Neutrophil (primary cell): Measurements from ENCODE around the gene RRP1B.

Experiments
- H3K27ac ChIP-seq: fragments of 200-600 bp; sonication (generic); 2 replicates; pipeline ENCODE4 v1.5.1; 2016; ENCODE audit warnings: mild to moderate bottlenecking, moderate library complexity
- H3K27me3 ChIP-seq: fragments of 200-600 bp; sonication (generic); 2 replicates; pipeline ENCODE4 v1.6.0; 2016; ENCODE audit warnings: mild to moderate bottlenecking
- H3K36me3 ChIP-seq: fragments of 200-600 bp; sonication (generic); 2 replicates; pipeline ENCODE4 v1.5.1; 2017
- H3K4me1 ChIP-seq, 2 experiments: fragments of 200-600 bp in 1 of 2; sonication (generic) in 1 of 2; 1 replicate in 1 of 2; 2 replicates in 1 of 2; pipeline versions ENCODE4 v1.5.1 to v1.6.1; 2013 to 2016; ENCODE audit warnings: low read depth in 1 of 2, low read length in 1 of 2, mild to moderate bottlenecking in 1 of 2, moderate library complexity in 1 of 2; ENCODE audit not compliant: control insufficient read depth in 1 of 2, insufficient read depth in 1 of 2
- H3K4me3 ChIP-seq, 2 experiments: fragments of 200-600 bp in 1 of 2; sonication (generic) in 1 of 2; 1 replicate in 1 of 2; 2 replicates in 1 of 2; pipeline ENCODE4 v1.5.1; 2013 to 2016; ENCODE audit warnings: low read depth in 1 of 2, low read length in 1 of 2, mild to moderate bottlenecking in 1 of 2, moderate library complexity in 1 of 2
- H3K9me3 ChIP-seq: fragments of 200-600 bp; sonication (generic); 2 replicates; pipeline ENCODE4 v1.5.1; 2016
- TF ChIP-seq, protein P1 (sequence below): fragments of 200-600 bp; sonication (generic); IDR thresholded peaks from 2 replicates; pipeline ENCODE4 v1.5.1; 2016; ENCODE audit warnings: antibody characterized with exemption

Gene RRP1B

DNA sequence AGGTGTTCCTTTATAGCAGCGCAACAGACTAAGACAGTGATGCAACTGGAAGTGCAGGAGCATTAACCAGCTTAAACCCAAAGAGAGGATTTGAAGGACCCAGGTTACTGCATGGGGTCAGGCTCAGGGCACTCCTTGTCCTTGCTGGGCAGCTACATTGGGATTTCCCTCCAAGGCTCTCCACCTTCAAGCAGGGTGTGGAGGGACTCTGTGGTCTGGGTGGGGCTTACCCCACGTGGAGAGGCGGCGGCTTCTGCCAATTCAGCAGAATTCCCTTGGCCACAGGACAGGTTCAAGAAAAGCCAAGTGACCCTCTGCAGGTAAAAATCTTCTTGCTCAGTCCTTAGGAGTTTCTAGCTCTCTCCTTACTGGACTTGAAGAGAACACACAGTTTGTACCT is 6.5 kb downstream of the RRP1B start:
- no peaks in the 10 kb centered on the region for H3K4me1 ChIP-seq
- no peak overlapping the region for H3K27ac ChIP-seq
- H3K4me3 ChIP-seq = no peak overlapping the region
- no peaks in the 10 kb centered on the region for H3K9me3 ChIP-seq
- no peaks in the 10 kb centered on the region for H3K27me3 ChIP-seq
- TF ChIP-seq, protein P1, sequence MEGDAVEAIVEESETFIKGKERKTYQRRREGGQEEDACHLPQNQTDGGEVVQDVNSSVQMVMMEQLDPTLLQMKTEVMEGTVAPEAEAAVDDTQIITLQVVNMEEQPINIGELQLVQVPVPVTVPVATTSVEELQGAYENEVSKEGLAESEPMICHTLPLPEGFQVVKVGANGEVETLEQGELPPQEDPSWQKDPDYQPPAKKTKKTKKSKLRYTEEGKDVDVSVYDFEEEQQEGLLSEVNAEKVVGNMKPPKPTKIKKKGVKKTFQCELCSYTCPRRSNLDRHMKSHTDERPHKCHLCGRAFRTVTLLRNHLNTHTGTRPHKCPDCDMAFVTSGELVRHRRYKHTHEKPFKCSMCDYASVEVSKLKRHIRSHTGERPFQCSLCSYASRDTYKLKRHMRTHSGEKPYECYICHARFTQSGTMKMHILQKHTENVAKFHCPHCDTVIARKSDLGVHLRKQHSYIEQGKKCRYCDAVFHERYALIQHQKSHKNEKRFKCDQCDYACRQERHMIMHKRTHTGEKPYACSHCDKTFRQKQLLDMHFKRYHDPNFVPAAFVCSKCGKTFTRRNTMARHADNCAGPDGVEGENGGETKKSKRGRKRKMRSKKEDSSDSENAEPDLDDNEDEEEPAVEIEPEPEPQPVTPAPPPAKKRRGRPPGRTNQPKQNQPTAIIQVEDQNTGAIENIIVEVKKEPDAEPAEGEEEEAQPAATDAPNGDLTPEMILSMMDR = no peak
- H3K36me3 ChIP-seq = peaks cover 12% of the 10 kb centered on the region

DNA sequence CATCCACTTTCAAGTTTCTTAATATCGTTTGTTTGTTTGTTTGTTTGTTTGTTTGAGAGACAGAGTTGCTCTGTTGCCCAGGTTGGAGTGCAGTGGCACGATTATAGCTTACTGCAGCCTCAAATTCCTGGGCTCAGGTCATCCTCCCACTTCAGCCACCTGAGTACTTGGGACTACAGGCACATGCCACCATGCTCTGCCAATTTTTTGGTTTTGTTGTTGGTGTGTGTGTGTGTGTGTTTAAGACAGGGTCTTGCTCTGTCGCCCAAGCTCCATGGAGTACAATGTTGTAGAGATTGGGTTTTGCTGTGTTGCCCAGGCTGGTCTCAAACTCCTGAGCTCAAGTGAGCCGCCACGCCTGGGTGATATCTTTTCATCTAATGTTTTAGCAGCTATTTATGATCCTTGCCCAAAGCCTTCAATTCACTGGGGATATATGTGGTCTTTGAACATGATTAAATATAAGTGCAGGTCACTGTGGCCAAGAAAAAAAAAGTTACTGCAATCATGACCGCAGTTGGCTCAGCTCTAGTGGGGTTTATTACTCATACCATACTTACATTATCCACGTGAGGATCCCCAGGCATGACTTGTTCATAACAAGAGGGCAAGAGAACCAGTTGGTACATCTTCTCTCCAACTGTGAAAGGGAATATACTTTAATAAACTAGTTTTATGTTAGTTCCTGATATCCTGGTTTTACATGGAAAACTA is 8.0 kb downstream of the RRP1B start:
- H3K36me3 ChIP-seq = peaks cover 17% of the 10 kb centered on the region
- H3K4me1 ChIP-seq = no peaks in the 10 kb centered on the region
- H3K27me3 ChIP-seq = no peaks in the 10 kb centered on the region
- TF ChIP-seq, protein P1 = no peak
- H3K4me3 ChIP-seq = no peak overlapping the region
- no peak overlapping the region for H3K27ac ChIP-seq
- H3K9me3 ChIP-seq = no peaks in the 10 kb centered on the region

DNA sequence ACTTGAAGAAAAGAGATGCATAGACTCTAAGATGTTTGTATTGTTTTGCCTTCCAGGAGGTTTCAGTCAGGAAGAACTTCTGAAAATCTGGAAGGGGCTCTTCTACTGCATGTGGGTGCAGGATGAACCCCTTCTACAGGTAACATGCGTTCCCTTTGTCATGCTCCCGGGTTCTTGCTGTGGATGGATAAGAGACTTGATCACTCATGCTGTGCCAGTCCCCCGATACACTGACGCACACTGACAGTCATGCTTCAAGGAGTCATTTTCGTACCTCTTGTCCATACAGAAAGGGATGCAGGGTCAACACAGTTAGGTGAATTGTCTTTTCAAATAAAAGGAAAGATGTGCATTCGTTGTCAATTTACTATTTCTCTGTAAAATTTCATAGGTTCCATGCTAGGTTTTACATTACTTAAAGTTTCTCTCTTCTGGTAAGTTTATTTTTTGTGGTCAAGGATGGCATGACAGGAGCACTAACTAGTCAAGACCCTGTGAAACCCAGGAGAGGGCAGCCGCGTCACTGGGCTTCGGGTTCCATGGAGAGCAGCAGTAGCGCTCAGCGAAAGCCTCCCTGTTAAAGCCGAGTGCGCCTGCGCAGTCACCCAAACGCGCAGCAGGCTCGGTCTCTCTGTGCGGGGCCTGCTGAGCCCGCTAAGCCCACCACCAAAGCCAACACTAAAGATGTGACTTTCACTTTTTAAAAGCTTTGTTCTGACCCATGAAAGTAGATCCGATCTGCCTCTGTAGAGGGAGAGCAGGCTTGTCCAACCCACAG is 10.7 kb downstream of the RRP1B start:
- Histone ChIP-seq H3K4me1 (no peaks in the 10 kb centered on the region), H3K4me3 (no peak overlapping the region), H3K27me3 (no peaks in the 10 kb centered on the region), H3K27ac (no peak overlapping the region), H3K9me3 (no peaks in the 10 kb centered on the region), H3K36me3 (peaks cover 18% of the 10 kb centered on the region)
- TF ChIP-seq, protein P1 = no peak

DNA sequence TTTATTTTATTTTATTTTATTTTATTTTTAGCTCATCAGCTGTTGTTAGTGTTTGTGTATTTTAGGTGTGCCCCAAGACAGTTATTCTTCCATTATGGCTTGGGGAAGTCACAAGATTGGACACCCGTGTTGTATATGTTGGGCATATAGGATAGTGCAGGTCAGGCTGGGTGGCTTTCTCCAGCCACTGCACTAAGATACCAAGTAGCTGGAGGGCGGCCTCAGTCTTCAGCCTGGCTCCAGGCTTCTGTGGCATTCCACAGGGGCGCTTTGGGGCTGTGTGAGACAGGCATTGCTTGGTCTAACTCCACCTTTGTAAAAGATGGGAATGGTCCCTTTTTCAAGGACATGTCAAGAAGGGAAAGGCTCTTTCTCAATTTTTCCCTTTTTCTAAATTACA is 16.5 kb downstream of the RRP1B start:
- Histone ChIP-seq H3K36me3 (peaks cover 36% of the 10 kb centered on the region), H3K9me3 (no peaks in the 10 kb centered on the region), H3K4me3 (no peak overlapping the region), H3K27ac (no peak overlapping the region), H3K4me1 (no peaks in the 10 kb centered on the region), H3K27me3 (no peaks in the 10 kb centered on the region)
- TF ChIP-seq, protein P1 = no peak

DNA sequence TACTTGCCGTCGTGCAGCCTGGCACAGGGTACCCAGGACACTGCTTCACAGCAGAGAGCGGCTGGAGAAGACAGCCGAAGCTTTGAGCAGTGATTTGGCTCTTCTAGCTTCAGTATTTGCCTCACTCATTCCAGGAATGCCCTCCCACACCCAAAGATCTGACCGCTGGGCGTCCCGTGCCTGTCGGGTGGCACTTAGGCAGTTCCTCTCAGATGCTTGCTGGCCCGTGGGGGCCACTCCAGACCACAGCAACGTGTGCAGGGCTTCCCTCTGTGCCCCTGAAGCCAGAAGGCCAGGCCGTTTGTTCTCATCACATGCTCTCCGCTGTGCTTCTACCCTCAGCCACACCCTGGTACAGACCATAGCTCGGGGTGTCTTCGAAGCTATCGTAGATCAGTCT is 17.0 kb downstream of the RRP1B start:
- TF ChIP-seq, protein P1 = no peak
- no peak overlapping the region for H3K4me3 ChIP-seq
- no peaks in the 10 kb centered on the region for H3K4me1 ChIP-seq
- no peak overlapping the region for H3K27ac ChIP-seq
- H3K9me3 ChIP-seq = no peaks in the 10 kb centered on the region
- no peaks in the 10 kb centered on the region for H3K27me3 ChIP-seq
- peaks cover 34% of the 10 kb centered on the region for H3K36me3 ChIP-seq
